Adrenal gland (tissue), 5 donors: Measurements from ENCODE around the gene ABHD15.
"Not testable (repeated sequence)": the region's sequence is repeated elsewhere in the genome, so short reads cannot be mapped to it uniquely, and the experiment has no call there.

Source experiments
- CTCF ChIP-seq, 6 experiments: fragments of 450-650 bp in 4 of 6; fragments of 200-600 bp in 2 of 6; sonication (generic) in 1 of 6; IDR thresholded peaks; 1 replicate in 5 of 6; 2 replicates in 1 of 6; pipeline versions ENCODE4 v1.5.1 to v1.8.0; 2016 to 2021; ENCODE audit warnings: antibody characterized with exemption in 6 of 6, mild to moderate bottlenecking in 2 of 6, moderate library complexity in 1 of 6
- POLR2A ChIP-seq, 2 donors: fragments of 450-650 bp; IDR thresholded peaks; one replicate each; pipeline ENCODE4 v1.6.1; 2017; ENCODE audit warnings: antibody characterized with exemption in 2 of 2, mild to moderate bottlenecking in 2 of 2, moderate library complexity in 1 of 2
- donor health status: DM: no; HTN: no; CAD: no.

- not testable (repeated sequence) for TF ChIP-seq POLR2A, CTCF (IDR thresholded peaks at IDR 0.05)
These were observed 8.7 kb downstream of the ABHD15 start for GRCh38 chr17:29558139-29558538.
